GM15510 (cell line): ENCODE measurements around the gene TWIST1.

Source experiments
- POLR2A ChIP-seq: IDR thresholded peaks from 3 replicates; pipeline ENCODE4 v1.6.1; 2011; ENCODE audit warnings: borderline replicate concordance; ENCODE audit not compliant: insufficient read length; ENCODE audit errors: extremely low read depth

TWIST1 gene

DNA sequence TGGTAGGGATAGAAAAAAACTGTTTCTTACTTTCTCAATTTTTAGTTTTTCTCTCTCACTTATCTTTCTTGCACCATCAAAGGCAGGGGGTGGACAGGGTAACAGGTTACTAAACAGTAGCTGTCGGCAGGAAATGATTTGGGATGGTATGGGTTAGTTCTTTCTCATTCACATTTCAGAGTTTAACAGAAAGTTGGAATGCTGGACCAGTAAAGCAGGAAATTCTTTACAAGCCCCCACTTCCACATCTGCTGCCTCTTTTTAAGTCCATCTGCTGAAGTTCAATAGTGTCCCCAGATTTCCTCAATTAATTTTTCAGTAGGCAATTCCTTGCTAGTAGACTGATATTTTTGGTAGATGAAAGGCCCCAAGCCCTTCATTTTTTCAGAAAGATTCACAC, 23.3 kb downstream of the TWIST1 start:
- TF ChIP-seq POLR2A, result no peak

DNA sequence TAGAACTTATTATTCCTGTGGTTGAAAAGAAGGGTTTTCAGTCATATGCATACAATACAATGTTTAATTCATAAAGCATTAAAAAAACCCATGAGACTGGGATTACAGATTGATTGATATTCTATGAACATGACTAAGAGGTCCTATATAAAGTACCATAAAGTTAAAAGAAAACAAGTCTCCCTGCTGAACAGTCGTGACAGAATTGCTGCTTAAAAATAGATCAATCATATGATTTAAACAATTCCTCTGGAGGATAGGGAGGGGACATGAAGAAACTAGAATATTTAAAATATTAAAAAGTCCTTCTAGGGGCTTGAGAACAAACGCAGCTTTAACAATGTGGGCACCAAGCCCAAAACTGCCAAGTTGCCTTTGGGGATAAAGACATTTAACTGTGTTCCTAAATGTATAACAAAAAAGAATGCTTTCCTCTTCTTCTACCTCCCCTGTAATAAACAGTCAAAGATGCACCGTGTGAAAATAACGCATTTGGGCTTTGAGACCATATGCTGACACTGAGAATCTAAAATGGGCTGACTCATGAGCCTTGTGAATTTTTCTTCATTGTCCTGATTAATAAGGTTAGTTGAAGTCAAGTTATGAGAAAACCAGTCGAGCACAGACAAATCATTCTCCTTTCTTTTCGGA, 25.8 kb downstream of the TWIST1 start:
- TF ChIP-seq POLR2A, result no peak

DNA sequence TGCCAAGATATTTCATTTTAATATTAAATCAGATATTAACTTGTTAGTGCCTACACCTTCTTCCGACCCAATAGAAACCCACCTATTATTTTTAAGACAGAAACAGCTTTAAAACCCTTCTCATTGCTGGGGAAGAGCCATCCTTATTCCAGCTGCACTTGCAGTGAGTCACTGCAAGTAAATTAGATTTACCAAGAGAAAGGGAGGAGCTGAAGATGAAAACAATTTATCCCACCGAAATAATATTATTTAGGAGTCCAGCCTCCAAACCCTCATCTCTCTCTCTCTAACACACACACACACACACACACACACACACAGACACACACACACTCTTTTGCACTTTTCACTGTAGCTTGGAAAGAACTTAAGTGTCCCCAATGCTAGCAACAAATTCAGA, 26.9 kb downstream of the TWIST1 start:
- TF ChIP-seq POLR2A, result no peak

DNA sequence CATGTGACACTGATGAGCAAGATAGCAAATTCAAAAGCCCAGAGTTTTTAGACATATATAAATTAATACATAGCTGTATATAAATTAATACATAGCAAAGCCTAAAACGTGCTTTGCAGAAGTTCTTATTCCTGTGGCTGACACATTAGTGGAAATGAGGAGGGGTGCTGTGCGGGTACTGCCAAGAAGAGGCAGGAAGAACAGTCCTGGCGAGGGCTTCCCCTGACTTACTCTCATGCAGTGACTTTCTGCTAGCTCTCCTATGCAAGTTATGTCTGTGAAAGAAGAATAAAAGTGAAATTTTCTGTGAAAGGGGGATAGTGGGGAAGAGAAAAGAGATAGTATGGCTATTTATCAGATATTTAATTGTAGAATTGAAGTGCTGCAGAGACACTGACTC, 27.6 kb downstream of the TWIST1 start:
- TF ChIP-seq POLR2A, result no peak

DNA sequence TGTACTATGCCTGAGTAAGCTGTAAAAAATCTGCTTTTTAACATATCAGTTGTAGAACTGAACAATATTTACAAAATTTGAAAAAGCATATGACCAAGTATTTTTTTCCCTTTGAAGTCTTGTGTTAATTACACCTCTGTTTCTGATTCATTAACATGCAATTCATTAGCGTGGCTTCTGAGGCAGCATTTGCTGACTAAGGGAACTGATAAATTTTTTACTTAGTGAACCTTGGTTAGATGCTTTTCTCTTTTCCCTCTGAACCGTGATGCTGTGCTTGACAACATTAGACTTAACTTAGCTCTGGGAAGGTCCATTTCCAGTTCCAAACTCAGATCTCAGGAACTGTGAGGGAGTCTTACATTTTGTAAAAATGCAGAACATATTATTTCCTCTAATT, 28.1 kb downstream of the TWIST1 start:
- no peak for TF ChIP-seq POLR2A

DNA sequence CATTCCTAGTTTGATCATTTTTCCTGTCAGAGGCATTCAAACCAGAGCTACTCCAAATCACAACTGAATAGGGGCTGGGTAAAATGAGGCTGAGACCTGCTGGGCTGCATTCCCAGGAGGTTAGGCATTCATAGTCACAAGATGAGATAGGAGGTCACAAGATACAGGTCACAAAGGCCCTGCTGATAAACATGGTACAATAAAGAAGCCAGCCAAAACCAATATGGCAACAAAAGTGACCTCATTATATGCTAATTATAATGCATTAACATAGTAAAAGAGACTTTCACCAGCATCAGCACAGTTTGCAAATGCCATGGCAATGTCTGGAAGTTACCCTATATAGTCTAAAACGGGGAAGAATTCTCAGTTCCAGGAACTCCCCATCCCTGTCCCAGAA, 37.3 kb downstream of the TWIST1 start:
- TF ChIP-seq POLR2A, result no peak

DNA sequence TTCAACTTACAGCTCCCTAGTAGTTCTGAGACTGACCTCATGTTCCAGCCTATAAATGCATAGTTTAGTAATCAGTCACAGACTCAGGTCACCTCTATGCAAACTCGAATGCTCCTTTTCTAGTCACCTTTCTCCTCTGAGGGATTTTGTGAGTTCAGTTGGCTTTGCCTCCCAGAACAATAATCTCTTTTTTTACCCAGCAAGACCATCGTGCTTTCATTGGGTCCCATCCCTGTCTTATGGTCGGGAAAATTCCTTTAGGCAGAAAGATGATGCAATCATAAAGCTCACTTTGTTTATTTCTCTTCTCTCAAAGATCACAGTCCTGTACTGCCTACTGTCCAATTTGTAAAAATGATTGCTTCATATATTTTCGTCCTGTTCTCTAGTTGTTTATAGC, 38.4 kb downstream of the TWIST1 start:
- no peak for TF ChIP-seq POLR2A

DNA sequence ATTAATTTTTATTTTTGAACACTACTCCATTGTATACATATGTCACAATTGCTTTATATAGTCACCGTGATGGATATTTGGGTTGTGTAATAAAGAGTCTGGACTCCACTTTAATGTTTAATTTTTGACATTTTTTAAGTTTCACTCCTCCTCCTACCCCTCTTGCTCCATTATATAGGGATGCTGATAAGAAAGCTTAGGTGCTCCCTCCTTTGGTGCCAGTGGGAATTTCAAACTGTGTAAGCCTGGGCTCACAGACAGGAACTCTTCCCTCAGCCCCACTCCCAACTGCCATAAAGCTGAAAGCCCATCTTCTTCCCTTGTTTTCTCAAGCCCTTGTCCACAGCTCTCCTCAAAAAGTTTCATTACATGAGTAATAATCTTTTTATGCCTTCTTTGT, 47.6 kb downstream of the TWIST1 start:
- TF ChIP-seq POLR2A, result no peak

DNA sequence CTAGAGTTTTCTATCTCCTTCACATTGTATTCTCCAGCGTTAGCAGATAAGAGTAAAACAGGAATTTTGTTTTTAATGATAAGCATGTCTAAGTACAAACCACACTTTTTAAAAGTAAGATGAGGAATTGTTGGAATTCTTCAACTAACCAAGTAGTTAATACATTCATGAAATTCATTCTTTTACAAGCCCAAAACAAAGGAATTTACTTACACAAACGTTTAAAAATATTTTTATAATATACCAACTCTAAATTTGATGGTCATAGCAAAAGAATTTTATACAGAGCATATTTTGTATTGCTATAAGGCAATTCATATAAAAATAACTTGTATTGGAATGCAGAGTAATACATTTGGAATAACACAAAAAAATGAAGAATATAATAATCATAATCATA, 51.3 kb downstream of the TWIST1 start:
- TF ChIP-seq POLR2A, result no peak
